GM21737 (cell line): ENCODE measurements around the gene DLK1.

ENCODE experiments used
- ATAC-seq: cut with Tn5 transposase; IDR thresholded peaks from one replicate; pipeline ENCODE4 v1.9.1; 2021; ENCODE audit warnings: mild to moderate bottlenecking, moderate library complexity; ENCODE audit not compliant: unreplicated experiment

The DLK1 gene

DNA sequence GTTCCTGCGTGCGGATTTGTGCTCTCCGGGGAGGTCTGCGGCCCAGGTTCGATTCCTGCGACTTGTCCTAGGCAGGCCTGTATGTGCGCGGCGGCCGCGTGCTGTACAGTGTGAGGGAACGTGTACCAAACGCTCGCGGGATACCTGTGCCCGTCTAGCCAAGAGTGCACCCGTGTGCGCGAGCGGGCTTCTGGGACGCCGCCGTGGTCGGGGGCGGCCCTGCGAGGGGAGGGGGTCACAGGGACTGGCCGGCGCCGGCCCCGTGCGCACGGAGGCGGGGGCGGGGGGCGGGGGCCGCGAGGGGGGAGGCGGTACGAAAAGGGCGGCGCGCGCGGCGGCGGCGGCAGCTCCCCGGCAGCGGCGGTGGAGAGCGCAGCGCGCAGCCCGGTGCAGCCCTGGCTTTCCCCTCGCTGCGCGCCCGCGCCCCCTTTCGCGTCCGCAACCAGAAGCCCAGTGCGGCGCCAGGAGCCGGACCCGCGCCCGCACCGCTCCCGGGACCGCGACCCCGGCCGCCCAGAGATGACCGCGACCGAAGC, at the start of gene DLK1:
Gene DLK1, plus strand, starts transcription at position 343 of the 536 bp plus-strand sequence. Its CDS starts 177 bp downstream, at position 520.
- no peak for ATAC-seq

DNA sequence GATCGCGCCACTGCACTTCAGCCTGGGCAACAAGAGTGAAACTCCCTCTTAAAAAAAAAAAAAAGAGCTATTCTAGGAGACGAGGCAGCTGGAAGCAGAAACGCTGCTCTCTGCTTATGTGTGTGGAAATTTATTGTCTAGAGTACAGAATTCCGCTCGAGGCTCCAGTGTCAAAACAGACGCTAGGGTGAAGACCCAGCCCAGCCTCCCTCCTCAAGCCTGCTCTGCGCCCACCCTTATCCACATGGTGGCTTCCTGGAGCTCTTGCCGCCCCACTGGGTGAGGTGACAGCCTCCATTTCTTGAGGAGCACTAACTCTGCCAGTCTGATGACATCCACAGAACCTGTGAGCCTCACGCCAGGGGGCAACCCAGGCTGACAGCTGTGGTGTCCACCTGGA, 49.5 kb upstream of the DLK1 start:
- no peak for ATAC-seq

DNA sequence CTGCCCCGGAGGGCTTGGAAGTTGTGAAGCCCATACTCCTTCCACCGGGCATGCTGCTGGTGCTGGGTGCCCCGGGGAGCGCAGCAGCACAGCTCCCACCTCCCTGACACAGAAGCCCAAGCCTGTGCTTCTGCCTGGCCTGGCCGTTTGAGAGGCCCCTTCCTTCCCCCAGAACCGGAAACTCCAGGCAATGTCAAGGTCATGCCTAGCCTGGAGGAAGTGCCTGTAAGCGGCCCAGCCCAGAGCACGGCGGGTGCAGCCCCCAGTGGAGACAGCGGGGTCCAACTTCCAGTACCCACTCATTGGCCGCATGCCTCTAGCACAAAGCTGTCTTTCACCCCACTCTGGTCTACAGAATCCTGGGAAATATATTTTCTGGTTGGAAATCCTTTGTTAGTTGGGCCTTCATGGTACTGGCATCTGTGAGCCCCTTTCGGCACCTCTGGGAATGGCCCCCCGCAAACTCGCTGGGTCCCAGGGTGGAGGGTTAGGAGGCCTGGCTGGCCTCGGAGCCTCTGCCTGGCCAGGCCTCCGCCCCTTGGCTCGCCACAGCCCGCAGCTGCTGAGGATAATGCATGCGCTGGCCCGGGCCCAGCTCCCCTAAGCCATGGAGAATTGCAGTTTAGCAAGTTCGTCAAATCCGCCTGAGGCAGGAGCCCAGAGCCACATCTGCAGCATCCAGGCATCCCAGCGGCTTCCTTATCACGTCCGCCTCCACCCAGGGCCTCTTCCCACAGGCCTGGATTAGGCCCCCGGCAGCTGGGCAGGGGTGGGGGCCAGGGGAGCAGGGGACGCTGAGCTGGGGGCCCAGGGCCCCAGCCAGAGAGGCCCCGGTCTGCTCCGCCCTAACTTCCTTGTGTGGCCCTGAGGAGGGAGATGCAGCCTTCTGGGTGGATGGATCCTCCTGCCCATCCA, 48.9 kb upstream of the DLK1 start:
- no peak for ATAC-seq

DNA sequence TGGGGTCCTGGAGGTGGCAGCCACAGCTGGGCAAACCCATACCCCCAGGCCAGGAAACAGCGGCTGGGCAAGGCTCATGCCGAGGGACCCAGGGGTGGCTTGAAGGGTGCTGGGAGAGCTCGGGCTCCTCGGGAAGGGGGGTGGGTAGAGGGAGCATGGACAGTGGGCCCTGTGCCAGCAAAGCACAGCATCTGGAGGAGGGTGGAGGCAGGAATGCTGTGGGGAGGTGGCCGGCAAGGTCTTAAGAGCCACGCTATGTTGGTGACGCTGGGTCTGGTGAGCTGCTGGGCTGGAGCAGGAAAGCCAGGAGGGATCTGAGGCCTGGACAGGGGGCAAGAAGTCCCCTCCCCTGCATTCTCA, 48.2 kb upstream of the DLK1 start:
- ATAC-seq: no peak

DNA sequence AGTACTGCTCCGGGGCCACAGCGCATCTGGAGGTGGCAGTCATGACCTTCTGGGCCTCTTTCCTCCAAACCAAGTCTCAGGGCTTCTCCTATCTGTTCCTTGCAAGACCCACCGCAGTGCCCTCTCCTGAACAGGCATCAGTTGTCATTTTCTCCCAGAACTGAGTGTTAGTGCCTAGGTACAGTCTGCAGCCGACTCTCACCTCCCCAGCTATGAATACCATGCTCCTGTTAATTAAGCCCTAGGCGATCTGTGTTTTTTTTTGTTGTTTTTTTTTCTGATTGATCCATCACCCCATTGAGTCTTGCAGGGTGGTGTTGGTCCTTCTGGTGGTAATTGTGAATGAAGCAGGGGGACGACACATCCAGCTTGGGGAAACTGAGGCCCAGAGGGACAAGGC, 47.5 kb upstream of the DLK1 start:
- ATAC-seq: no peak

DNA sequence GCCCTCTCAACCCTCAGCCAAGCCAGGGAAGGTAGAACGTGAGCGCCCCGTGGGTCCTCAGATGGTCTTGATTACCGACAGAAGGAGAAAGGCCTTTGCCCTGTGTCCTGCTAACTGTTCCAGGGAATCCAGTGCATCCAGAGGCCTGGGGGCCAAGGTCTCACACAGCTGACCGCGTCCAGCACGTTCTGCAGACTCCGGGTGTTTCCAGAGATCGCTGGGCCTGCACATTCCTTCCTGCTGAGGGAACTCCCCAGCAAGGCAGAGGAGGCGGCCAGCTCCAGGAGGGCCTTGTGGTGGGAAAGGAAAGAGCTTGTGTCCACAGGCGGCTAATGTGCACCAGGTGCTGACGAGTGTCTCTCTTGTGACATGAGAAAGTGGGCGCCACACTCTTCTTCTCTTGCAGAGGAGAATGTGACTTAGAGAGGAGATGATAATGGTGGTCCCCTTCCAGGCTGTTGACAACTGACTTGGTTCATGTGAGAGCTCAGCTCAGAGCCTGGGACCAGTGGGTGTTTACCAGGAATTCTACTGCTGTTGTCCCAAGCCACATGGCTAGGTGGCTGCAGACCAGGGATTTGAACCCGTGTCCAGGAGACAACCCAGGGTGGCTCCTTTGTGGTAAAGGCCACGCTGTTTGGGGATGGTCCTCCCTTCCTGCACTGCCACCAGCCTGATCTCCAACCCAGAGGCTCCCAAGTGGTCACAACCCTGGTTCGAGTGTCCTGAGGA, 46.8 kb upstream of the DLK1 start:
- no peak for ATAC-seq

DNA sequence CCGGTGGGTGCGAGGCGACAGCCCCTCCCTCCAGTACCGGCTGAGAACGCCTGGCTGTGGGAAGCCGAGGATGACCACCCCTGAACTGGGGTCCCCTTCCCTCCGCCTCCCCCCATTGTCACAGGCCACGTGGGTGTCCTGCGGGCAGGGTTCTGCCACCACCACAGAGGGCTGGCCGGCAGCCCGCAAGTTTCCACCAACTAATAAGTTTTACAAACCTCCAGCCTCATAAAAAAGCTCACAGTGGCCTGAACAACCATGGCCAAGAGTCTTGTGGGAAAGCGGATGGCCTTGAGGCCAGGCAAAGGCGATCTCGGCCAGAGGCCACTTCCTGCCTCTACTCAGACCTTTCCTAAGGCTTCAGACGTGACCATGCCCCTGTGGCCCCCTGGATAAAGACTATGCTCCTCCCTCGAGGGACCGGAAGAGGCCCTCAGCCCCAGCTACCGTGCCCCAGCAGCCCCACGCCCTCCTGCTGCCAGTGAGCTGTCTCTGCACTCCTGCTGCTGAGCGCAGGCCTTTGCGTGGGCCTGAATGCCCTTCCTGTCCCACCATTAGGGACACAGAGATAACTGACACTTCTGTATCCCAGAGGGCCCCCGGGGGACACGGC, 46.1 kb upstream of the DLK1 start:
- no peak for ATAC-seq

DNA sequence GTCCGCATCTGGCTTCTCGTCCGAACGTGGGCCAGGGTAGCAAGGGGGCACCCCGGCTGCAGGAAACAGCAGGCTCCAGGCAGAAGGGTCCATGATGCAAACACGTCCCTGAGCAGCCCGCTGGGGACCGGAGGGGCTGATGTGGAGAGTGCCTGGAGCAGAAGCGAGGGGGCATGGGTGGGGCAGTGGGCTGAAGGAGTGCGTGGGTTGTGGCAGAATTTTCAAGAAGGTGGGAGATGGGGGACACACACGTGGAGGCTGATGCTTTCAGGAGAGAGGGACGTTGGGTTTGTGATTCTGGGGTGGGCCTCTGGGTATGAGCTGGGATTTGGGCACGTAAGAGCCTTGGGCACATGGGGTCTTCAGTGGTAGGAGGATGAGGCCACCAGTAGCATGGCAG, 45.6 kb upstream of the DLK1 start:
- ATAC-seq: no peak

DNA sequence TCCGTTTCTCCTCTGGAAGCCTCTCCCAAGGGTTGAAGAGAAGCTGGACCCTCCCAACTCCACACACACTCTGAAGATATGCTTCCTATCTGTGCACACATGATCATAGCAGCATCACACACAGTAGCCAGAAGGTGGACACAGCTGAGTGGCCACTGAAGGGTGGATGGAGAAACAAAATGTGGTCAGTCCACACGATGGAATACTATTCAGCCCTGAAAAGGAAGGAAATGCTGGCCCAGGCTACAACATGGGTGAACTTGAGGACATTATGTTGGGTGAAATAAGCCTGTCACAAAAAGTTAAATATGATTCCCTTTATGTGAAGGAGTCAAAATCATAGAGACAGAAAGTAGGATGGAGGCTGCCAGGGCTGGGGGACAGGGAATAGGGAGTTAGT, 43.9 kb upstream of the DLK1 start:
- ATAC-seq: no peak

DNA sequence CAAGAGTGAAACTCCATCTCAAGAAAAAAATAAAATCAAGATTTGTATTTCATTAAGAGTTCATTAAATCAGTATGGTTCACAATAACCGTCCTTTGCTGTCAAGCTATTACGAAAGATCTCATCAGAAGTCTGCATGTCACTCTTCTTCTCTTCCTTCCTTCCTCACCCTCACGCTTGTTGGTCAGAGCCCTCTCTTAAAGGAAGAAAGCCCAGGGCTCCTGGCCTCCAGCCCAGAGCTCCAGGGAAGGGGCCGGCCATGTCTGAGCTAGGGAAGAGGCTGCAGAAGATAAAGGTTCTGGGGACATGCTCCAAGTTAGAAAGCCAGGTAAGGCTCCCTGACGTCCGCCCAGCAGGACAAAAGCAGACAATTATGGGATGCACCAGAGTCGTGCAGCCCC, 43.1 kb upstream of the DLK1 start:
- no peak for ATAC-seq

DNA sequence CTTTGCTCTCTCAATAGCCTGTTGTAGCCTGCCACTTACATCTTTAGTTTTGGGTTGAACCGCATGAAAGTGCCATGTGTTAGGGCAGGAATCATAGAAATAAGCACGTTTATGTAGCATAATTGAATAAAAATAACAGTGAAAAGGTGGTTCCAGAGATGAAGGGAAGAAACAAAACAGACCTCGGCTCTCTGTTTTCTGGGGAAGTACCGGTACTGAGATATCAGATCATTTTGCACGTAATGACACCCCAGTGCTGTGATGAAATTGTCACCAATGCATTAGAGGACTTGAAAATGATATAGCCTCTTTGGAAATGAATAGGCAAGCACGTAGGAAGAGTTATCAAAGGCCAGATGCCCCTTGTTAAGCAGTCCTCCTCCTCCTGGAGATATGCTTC, 42.5 kb upstream of the DLK1 start:
- ATAC-seq: no peak

DNA sequence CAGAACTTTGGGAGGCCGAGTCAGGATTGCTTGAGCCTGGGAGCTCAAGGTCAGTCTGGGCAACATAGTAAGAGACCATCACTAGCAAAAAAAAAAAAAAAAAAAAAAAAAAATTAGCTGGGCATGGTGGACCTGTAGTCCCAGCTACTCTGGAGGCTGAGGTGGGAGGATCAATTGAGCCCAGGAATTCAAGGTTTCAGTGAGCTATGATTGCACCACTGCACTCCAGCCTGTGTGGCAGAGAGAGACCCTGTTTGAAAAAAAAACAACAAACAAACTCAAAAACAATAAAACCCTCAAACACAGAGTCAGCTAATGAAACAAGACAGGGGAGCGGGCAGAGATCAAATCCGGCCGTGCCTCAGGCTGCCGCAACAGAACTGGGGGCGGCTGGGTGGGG, 41.7 kb upstream of the DLK1 start:
- no peak for ATAC-seq

DNA sequence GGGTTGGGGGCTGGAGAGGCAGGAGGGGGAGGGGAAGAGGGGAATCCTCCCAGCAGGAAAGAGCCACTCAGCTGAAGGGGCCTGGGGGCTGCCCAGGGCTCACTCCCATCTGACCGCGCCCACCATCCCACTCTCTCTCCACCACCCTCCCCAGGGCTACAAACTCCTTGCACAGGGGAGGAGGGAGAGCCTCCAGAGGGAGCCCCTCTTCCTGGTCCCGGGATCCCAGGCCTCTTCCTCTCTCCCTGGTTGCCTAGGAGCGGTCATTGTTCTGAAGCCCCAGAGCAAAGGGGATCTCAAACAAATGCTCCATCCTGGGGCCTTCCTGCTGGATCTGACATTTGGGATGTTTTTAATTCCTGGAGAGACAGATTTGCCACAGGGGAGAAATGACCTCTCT, 39.8 kb upstream of the DLK1 start:
- ATAC-seq: no peak

DNA sequence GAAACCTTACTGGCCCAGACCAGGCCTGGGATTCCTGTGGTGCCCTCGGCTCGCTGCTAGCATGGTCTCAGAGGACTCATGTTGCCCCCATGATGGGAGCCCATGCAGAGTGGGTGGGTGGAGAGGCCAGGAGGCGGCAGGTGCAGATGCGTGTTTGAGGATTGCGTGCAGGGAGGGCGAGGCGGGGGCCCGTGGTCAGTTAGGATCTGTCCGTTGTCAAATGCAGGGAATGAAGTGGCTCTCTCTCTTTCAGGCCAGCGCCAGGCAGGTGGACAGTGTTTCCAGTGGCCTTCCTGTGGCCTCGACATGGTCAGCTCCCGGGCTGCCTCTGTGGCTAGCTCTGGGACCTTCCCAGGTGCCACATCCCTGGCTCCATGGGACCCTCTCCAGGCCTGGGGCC, 39.3 kb upstream of the DLK1 start:
- ATAC-seq: no peak

DNA sequence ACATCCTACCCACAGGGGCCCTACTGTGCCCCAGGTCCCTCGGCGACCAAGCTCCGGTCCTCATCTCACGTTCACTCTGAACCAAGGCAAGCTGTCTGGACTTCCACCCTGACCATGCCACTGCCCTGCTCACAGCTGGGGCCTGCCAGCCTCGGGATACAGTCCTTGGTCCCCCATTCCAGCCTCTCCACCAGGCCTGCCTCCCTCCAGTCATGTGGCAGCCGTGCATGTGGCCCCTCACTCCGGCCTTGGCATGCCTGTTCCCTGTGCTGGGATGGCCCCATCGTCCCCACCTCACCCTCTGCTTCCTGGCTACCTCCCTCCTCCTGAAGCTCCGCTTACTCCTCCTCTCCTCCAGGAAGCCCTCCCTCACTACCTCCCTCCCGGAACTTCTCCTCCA, 38.6 kb upstream of the DLK1 start:
- ATAC-seq: no peak

DNA sequence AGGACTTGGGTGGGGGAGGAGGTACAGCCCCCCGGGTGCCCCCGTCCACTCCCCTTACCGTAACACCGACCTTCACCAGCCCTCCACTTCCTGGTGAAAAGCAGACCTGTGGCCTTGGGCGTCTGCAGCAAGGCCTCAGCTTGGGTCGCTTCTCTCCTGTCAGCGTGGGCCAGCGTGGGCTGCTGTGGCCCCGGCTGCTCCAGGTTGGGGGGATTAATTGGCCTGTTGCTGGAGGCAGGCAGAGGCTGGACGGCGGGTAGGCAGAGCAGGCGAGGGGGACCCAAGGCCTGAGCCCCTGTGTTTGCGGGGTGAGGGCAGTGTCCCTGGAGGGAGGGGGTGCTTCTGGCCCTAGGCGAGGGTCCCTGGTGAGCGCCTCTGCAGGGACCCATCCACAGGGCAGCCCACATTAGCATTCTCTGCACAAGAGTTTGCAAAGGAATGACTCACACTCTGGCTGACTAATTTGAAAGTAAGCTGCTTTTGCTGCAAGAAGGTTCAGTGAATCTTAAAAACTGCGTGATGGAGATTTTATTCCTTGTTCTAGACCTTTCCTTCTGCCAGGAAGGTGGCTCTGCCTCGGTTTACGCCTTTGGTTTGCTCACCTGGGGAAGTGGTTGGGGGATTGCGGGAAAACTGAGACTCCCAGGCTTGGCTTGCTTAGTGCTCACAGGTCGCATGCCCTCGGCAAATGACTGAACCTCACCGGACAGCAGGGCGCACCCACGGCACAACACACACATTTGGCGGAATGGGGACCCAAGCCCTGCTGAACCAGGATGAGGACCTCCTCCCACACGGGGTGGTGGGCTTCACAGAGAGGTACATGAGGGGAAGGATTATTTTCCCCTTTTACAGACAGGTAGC, 37.9 kb upstream of the DLK1 start:
- no peak for ATAC-seq

DNA sequence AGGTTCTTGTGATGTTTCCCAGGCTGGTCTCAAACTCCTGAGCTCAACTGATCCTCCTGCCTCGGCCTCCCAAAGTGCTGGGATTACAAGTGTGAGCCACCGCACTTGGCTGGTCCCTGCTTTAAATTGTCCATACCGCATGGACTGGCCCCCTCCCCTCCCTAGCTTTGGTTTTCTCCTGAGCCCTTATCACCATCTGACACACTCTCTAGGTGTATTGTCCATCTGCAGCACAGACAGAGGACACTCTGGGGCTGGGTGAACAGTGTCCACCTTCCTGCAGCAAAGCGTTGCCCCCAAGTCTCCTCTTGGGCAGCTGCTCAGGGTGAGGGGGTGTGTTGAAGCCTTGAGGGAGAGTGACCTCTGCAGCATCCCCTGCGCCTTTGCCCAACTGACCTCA, 36.0 kb upstream of the DLK1 start:
- ATAC-seq: no peak

DNA sequence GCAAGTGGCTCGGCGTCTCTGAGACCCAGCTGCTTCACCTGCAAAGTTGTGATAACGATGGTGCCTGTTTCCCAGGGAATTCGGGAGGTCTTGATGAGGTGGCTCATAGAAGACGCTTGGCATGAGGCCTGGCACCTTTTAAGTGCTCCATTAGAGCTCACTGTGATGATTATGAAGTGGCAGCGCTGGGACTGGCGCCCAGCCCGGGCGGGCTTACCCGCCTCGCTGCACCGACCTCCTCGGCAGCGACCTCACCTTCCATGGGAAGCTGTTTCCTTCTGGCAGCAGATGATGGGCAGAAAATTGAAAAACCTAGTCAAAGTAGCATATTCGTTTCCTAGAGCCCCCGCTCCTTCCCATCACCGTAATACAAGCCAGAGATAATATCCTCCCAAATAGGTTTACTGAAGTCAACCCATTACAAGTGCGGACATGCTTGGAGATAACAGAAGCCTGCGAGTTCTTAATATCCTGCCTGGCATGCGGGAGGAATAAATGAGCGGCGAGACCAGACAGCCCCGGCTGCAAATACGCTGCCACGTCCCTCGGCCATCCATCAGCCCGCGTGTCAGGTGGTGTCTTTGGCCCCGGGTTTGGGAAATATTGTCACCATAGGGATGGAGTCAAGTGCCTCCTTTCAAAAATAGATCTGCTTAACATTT, 35.2 kb upstream of the DLK1 start:
- no peak for ATAC-seq

DNA sequence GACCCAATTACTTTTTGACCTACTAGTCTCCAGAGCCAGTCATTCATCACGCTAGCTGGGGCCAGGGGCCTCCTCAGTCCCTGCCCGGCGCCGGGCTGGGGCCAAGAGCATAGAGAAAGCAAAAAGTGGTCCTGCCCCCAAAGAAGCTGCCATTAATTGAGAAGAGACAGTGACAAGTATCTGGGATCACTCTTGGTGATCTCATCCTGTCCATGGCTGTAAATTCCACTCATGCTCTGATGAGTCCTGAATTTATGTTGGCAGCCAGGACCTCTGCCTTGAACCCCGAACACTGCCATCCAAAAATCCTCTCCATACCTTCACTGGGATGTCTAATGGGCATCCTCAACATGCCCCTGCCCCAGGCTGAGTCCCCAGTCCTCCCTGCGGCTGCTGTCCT, 34.4 kb upstream of the DLK1 start:
- ATAC-seq: no peak

DNA sequence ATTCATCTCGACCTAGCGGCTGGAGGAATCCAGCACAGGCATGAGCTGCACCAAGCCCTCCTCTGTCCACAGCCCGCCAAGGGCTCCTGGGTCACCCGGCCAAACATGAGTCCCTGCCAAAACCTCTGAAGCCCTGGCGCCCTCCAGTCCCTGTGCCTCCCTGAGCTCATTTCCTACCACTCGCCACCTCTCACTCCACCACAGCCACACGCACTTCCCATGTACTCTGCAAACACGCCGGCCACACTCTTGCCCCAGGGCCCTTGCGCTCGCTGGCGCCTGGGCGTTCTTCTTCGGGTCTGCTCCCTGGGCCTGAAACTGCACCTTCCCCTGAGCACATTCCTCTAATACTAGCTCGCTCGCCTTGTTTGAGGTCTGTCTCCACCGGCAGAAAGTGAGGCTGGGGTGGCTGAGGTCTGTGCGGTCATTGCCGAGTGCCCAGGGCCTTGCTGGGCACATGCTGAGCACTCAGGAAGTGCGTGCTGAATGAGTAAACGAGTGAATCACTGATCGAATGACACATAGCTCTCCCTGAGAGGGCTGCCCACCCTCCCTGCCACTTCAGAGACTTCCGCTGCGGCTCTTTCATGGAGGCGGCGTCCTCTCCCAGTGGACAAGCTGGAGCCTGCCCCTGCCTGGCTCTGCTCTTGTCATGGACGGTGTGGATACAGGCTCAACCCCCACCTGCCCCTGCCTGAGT, 33.7 kb upstream of the DLK1 start:
- ATAC-seq: no peak
